Glomerular visceral epithelial cell (primary cell): ENCODE measurements around the gene BRCA1.

Experiments used
- DNase-seq: peaks from one replicate; pipeline ENCODE4 v3.0.0-alpha.2; 2016; ENCODE audit errors: extremely low spot score

Gene BRCA1

GRCh38 chr17:43025290-43025657 lies 99.9 kb downstream of the BRCA1 start:
- DNase-seq, result no peak

- peak; percentile 95 for DNase-seq
Measured at GRCh38 chr17:43024407-43025289, 100.5 kb downstream of the BRCA1 start, which contains the start of gene RND2. TSS of gene RND2 (plus strand) at chr17:43025231. CDS start at chr17:43025348, 117 bp downstream.

GRCh38 chr17:43021741-43022512 lies 103.2 kb downstream of the BRCA1 start, which contains the start of gene VAT1:
TSS of gene VAT1 (minus strand) at chr17:43022385. CDS start at chr17:43022322, 63 bp downstream.
- DNase-seq, result peak; percentile 82

GRCh38 chr17:43020789-43021740 lies 104.1 kb downstream of the BRCA1 start:
- DNase-seq, result peak; percentile 83

- DNase-seq, result no peak
Measured at GRCh38 chr17:43020030-43020621, 105.0 kb downstream of the BRCA1 start.

GRCh38 chr17:43019418-43019817 lies 105.7 kb downstream of the BRCA1 start:
- no peak for DNase-seq

GRCh38 chr17:43018932-43019331 lies 106.2 kb downstream of the BRCA1 start:
- DNase-seq, result no peak

GRCh38 chr17:43018008-43018853 lies 106.9 kb downstream of the BRCA1 start:
- no peak for DNase-seq

GRCh38 chr17:43016216-43016615 lies 108.9 kb downstream of the BRCA1 start:
- DNase-seq, result no peak

GRCh38 chr17:43015579-43015978 lies 109.6 kb downstream of the BRCA1 start:
- DNase-seq, result no peak

GRCh38 chr17:43014649-43015542 lies 110.3 kb downstream of the BRCA1 start:
- no peak for DNase-seq

- DNase-seq, result no peak
Measured at GRCh38 chr17:43014020-43014648, 111.0 kb downstream of the BRCA1 start.

GRCh38 chr17:43013296-43013695 lies 111.9 kb downstream of the BRCA1 start:
- DNase-seq, result no peak

GRCh38 chr17:43011728-43012472 lies 113.3 kb downstream of the BRCA1 start:
- DNase-seq, result no peak

GRCh38 chr17:43010667-43011308 lies 114.4 kb downstream of the BRCA1 start:
- no peak for DNase-seq

GRCh38 chr17:43006639-43007551 lies 118.3 kb downstream of the BRCA1 start, which contains the start of gene IFI35:
TSS of gene IFI35 (plus strand) at chr17:43006784. CDS start at chr17:43006948, 164 bp downstream.
- DNase-seq, result peak; percentile 86
